ENCODE results near the gene AWAT2. TPM values are rescaled to one million over a fixed set of nuclear protein-coding genes. Genes with fewer than 3 reads are reported as not detected.
"Not testable (repeated sequence)": the region's sequence is repeated elsewhere in the genome, so short reads cannot be mapped to it uniquely, and the experiment has no call there.

Gene AWAT2
- total RNA-seq, 1 experiment from 2014 or later, result not detected

DNA sequence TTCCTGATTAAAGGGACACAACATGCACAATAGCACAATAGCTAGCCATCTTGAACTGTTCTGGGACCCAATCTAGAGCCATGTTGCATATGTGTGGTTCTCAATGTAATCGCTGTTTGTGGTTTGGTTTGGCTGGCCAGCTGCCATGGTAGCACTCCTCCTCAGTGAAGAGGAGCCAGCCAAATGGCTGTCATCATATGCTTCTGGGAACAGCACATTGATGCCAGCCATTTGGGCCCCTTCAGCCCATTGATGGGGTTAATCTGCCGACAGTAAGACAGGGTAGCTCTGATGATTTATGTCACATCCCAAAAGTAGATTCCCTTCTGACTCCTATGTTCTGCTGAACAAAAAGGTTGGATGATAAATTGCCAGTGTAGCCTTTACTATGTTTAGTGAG, 48.5 kb downstream of the AWAT2 start (continued):
- TF ChIP-seq RELA (CRISPR knock-in tag; IDR thresholded peaks at IDR 0.05; ENCODE audit: borderline replicate concordance) (no peak), SMAD4 (CRISPR knock-in tag; IDR thresholded peaks at IDR 0.05) (no peak), EMX1 (CRISPR knock-in tag; IDR thresholded peaks at IDR 0.05) (no peak)

GRCh38 chrX:69998299-69998698, 51.4 kb downstream of the AWAT2 start:
- POLR2A ChIA-PET; H3K4me3 Mint-ChIP-seq; H3K4me1 Mint-ChIP-seq; CTCF ChIA-PET; DNase-seq (ENCODE audit: low spot score); H3K27me3 Mint-ChIP-seq (ENCODE audit: low read depth); ATAC-seq; H3K27ac Mint-ChIP-seq: not testable (repeated sequence)
- peaks cover 27% of the 10 kb centered on the region for H3K9me3 Mint-ChIP-seq
- H3K36me3 Mint-ChIP-seq, result peaks cover 26% of the 10 kb centered on the region

GRCh38 chrX:69996113-69996468, 53.6 kb downstream of the AWAT2 start:
- POLR2A ChIA-PET, result no interaction called here
- no peak for ATAC-seq
- H3K27me3 Mint-ChIP-seq (ENCODE audit: low read depth), result no peaks in the 10 kb centered on the region; the same call in 1 of the 2 replicates
- CTCF ChIA-PET, result no interaction called here
- no peaks in the 10 kb centered on the region; the same call in 1 of the 2 replicates for H3K4me1 Mint-ChIP-seq
- peaks cover 26% of the 10 kb centered on the region for H3K36me3 Mint-ChIP-seq
- DNase-seq (ENCODE audit: low spot score), result no peak
- TF ChIP-seq TCF7 (CRISPR knock-in tag; IDR thresholded peaks at IDR 0.05; ENCODE audit: low read depth), result no peak
- no peak for TF ChIP-seq ZBTB21 (CRISPR knock-in tag; IDR thresholded peaks at IDR 0.05; ENCODE audit: borderline replicate concordance)
- TF ChIP-seq ZNF138 (CRISPR knock-in tag; conservative IDR thresholded peaks at IDR 0.05), result no peak
- no peak for TF ChIP-seq CREB1 (CRISPR knock-in tag; IDR thresholded peaks at IDR 0.05)
- TF ChIP-seq ZNF532 (CRISPR knock-in tag; IDR thresholded peaks at IDR 0.05; ENCODE audit: borderline replicate concordance), result no peak
- TF ChIP-seq, protein P1, sequence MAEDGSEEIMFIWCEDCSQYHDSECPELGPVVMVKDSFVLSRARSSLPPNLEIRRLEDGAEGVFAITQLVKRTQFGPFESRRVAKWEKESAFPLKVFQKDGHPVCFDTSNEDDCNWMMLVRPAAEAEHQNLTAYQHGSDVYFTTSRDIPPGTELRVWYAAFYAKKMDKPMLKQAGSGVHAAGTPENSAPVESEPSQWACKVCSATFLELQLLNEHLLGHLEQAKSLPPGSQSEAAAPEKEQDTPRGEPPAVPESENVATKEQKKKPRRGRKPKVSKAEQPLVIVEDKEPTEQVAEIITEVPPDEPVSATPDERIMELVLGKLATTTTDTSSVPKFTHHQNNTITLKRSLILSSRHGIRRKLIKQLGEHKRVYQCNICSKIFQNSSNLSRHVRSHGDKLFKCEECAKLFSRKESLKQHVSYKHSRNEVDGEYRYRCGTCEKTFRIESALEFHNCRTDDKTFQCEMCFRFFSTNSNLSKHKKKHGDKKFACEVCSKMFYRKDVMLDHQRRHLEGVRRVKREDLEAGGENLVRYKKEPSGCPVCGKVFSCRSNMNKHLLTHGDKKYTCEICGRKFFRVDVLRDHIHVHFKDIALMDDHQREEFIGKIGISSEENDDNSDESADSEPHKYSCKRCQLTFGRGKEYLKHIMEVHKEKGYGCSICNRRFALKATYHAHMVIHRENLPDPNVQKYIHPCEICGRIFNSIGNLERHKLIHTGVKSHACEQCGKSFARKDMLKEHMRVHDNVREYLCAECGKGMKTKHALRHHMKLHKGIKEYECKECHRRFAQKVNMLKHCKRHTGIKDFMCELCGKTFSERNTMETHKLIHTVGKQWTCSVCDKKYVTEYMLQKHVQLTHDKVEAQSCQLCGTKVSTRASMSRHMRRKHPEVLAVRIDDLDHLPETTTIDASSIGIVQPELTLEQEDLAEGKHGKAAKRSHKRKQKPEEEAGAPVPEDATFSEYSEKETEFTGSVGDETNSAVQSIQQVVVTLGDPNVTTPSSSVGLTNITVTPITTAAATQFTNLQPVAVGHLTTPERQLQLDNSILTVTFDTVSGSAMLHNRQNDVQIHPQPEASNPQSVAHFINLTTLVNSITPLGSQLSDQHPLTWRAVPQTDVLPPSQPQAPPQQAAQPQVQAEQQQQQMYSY (CRISPR knock-in tag; IDR thresholded peaks at IDR 0.05), result no peak
- no peak for TF ChIP-seq NFYB (CRISPR knock-in tag; conservative IDR thresholded peaks at IDR 0.05; ENCODE audit: low read depth)
- H3K9me3 Mint-ChIP-seq, result peaks cover 27% of the 10 kb centered on the region
- H3K27ac Mint-ChIP-seq, result no peak overlapping the region
- H3K4me3 Mint-ChIP-seq, result no peak overlapping the region

GRCh38 chrX:69995362-69996112, 54.2 kb downstream of the AWAT2 start:
- no peak overlapping the region for H3K4me3 Mint-ChIP-seq
- CTCF ChIA-PET, result no interaction called here
- H3K9me3 Mint-ChIP-seq, result peaks cover 27% of the 10 kb centered on the region
- ATAC-seq, result no peak
- H3K4me1 Mint-ChIP-seq, result no peaks in the 10 kb centered on the region; the same call in 1 of the 2 replicates
- POLR2A ChIA-PET, result no interaction called here
- H3K27me3 Mint-ChIP-seq (ENCODE audit: low read depth), result no peaks in the 10 kb centered on the region; the same call in 1 of the 2 replicates
- DNase-seq (ENCODE audit: low spot score), result no peak
- no peak overlapping the region for H3K27ac Mint-ChIP-seq
- peaks cover 26% of the 10 kb centered on the region for H3K36me3 Mint-ChIP-seq
- TF ChIP-seq, protein P2, sequence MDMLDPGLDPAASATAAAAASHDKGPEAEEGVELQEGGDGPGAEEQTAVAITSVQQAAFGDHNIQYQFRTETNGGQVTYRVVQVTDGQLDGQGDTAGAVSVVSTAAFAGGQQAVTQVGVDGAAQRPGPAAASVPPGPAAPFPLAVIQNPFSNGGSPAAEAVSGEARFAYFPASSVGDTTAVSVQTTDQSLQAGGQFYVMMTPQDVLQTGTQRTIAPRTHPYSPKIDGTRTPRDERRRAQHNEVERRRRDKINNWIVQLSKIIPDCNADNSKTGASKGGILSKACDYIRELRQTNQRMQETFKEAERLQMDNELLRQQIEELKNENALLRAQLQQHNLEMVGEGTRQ (CRISPR knock-in tag; IDR thresholded peaks at IDR 0.05), result no peak
- TF ChIP-seq JUN (CRISPR knock-in tag; IDR thresholded peaks at IDR 0.05) (no peak), TEAD1 (CRISPR knock-in tag; IDR thresholded peaks at IDR 0.05) (no peak), ZNF121 (CRISPR knock-in tag; IDR thresholded peaks at IDR 0.05) (no peak), TCF7 (CRISPR knock-in tag; IDR thresholded peaks at IDR 0.05; ENCODE audit: low read depth) (no peak), NR3C1 (CRISPR knock-in tag; conservative IDR thresholded peaks at IDR 0.05; ENCODE audit: low read depth) (no peak), ATF1 (CRISPR knock-in tag; IDR thresholded peaks at IDR 0.05) (no peak), CREB1 (CRISPR knock-in tag; IDR thresholded peaks at IDR 0.05) (no peak), ZNF671 (CRISPR knock-in tag; IDR thresholded peaks at IDR 0.05) (no peak)
- TF ChIP-seq, protein P3, sequence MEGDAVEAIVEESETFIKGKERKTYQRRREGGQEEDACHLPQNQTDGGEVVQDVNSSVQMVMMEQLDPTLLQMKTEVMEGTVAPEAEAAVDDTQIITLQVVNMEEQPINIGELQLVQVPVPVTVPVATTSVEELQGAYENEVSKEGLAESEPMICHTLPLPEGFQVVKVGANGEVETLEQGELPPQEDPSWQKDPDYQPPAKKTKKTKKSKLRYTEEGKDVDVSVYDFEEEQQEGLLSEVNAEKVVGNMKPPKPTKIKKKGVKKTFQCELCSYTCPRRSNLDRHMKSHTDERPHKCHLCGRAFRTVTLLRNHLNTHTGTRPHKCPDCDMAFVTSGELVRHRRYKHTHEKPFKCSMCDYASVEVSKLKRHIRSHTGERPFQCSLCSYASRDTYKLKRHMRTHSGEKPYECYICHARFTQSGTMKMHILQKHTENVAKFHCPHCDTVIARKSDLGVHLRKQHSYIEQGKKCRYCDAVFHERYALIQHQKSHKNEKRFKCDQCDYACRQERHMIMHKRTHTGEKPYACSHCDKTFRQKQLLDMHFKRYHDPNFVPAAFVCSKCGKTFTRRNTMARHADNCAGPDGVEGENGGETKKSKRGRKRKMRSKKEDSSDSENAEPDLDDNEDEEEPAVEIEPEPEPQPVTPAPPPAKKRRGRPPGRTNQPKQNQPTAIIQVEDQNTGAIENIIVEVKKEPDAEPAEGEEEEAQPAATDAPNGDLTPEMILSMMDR (IDR thresholded peaks at IDR 0.05), result no peak
- TF ChIP-seq, protein P4, sequence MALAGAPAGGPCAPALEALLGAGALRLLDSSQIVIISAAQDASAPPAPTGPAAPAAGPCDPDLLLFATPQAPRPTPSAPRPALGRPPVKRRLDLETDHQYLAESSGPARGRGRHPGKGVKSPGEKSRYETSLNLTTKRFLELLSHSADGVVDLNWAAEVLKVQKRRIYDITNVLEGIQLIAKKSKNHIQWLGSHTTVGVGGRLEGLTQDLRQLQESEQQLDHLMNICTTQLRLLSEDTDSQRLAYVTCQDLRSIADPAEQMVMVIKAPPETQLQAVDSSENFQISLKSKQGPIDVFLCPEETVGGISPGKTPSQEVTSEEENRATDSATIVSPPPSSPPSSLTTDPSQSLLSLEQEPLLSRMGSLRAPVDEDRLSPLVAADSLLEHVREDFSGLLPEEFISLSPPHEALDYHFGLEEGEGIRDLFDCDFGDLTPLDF (CRISPR knock-in tag; IDR thresholded peaks at IDR 0.05), result no peak
